Body of pancreas (tissue), 4 donors: Measurements from ENCODE around the gene PPP1R26.

Experiments
- POLR2A ChIP-seq, 3 donors: fragments of 450-650 bp; IDR thresholded peaks; one replicate each; pipeline ENCODE4 v1.6.1; 2016; ENCODE audit warnings: antibody characterized with exemption in 3 of 3, mild to moderate bottlenecking in 2 of 3
- TF ChIP-seq, protein P1 (sequence below), 7 experiments: fragments of 450-650 bp in 4 of 7; fragments of 200-600 bp in 3 of 7; sonication (generic) in 3 of 7; IDR thresholded peaks; one replicate each; pipeline ENCODE4 v1.5.1; 2016 to 2019; ENCODE audit warnings: antibody characterized with exemption in 7 of 7

DNA sequence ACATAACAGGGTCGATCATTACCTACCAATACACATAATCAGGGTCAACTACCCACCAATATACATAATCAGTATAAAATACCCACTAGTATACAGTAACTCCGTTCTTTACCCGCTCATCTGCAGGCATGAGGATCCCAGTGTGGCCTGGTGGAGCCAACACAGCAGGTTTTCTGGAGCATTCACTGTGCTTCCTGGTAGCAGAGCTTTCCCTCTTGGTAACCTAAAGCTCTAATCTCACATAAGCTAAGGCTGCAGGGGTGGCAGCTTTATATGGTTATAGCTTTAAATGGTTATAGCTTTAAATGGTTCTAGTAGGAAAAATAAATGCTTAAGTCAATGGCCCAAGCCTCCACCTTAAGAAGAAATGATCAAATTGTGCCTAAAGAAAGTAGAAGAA, 53.5 kb downstream of the PPP1R26 start:
- TF ChIP-seq, protein P1, sequence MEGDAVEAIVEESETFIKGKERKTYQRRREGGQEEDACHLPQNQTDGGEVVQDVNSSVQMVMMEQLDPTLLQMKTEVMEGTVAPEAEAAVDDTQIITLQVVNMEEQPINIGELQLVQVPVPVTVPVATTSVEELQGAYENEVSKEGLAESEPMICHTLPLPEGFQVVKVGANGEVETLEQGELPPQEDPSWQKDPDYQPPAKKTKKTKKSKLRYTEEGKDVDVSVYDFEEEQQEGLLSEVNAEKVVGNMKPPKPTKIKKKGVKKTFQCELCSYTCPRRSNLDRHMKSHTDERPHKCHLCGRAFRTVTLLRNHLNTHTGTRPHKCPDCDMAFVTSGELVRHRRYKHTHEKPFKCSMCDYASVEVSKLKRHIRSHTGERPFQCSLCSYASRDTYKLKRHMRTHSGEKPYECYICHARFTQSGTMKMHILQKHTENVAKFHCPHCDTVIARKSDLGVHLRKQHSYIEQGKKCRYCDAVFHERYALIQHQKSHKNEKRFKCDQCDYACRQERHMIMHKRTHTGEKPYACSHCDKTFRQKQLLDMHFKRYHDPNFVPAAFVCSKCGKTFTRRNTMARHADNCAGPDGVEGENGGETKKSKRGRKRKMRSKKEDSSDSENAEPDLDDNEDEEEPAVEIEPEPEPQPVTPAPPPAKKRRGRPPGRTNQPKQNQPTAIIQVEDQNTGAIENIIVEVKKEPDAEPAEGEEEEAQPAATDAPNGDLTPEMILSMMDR (IDR thresholded peaks at IDR 0.05): no peak
- TF ChIP-seq POLR2A (IDR thresholded peaks at IDR 0.05): no peak
